ENCODE measurements around the gene S100A16.
A peak's percentile ranks its signal among the peaks of the same experiment; 100 is the strongest.

DNA sequence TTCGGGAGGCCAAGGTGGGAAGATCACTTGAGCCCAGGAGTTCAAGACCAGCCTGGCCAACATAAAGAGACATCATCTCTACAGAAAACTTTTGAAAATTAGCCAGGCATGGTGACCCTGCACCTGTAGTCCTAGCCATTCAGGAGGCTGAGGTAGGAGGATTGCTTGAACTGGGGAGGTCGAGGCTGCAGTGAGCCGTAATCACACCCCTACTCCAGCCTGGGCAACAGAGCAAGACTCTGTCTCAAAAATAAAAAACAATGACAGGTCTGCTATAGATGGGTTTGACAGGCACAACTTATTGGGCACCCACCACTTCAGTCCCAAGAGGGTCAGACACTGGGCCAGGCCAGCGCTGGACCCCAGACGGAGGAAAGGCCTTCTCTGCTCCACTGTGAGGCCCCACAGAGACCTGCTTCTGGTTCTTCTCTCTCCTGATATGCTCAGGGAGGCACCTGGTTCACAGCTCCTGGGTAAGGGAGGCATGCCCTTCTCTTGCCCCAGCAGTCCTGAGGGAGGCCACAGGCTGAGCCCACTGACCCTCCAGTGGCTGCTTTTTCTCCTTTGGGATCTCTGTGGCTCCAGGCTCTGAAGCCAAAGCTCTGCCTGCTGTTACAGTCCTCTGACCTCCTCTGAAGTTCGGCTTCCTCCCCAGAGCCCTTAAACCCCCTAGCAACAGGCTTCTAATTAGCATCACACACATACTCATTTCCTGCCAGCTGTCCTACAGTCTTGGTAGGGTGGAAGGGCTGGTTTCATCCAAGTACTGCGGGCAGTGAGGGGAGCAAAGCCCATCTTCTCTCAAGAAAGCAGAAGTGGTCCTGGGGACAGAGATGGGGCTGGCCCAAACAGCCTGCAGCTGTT is 14.4 kb downstream of the S100A16 start:
- TF ChIP-seq TAF1 (IDR thresholded peaks at IDR 0.05; ENCODE audit: borderline replicate concordance, low read depth, low read length) (no peak), POLR2A (IDR thresholded peaks at IDR 0.05; ENCODE audit: low read depth, low read length) (peak; percentile 68; the same call in 1 of the 2 replicates)

All from GM12892 (cell line).